ENCODE results near the gene OTUD7B.

- TF ChIP-seq CTCF (conservative IDR thresholded peaks at IDR 0.05; ENCODE audit: low read depth, low read length) (no peak), EZH2 (IDR thresholded peaks at IDR 0.05; ENCODE audit: borderline replicate concordance, low read depth, low read length, poor library complexity, severe bottlenecking) (no peak)
Measured at GRCh38 chr1:149967041-149967440, 43.5 kb downstream of the OTUD7B start.
